H1 (cell line): ENCODE data around the gene MAGEC3. TPM values are rescaled to one million over a fixed set of nuclear protein-coding genes. Genes with fewer than 3 reads are reported as not detected.

Source experiments
- BACH1 ChIP-seq: IDR thresholded peaks from 2 replicates; pipeline ENCODE4 v1.6.1; 2012; ENCODE audit warnings: low read length, improper control_type of control experiment
- CBX8 ChIP-seq: fragments of 300-800, 300-1000 bp; sonication (generic); IDR thresholded peaks from 2 replicates; pipeline ENCODE4 v1.7.1; 2016; ENCODE audit warnings: low read depth, low read length, borderline replicate concordance
- CHD7 ChIP-seq: fragments of 300-600 bp; sonication (generic); IDR thresholded peaks from 2 replicates; pipeline ENCODE4 v1.7.1; 2012; ENCODE audit warnings: low read length, moderate library complexity, mild to moderate bottlenecking, inconsistent platforms; ENCODE audit not compliant: insufficient replicate concordance
- CTBP2 ChIP-seq: IDR thresholded peaks from 2 replicates; pipeline ENCODE4 v1.7.0; 2011; ENCODE audit warnings: borderline replicate concordance, mild to moderate bottlenecking, moderate library complexity, mixed read lengths, low read length; ENCODE audit not compliant: insufficient read depth, insufficient read length
- EZH2 ChIP-seq: fragments of 200-600 bp; sonication (generic); IDR thresholded peaks from 2 replicates; pipeline ENCODE4 v1.7.1; 2012; ENCODE audit warnings: low read depth, mild to moderate bottlenecking, moderate library complexity, low read length, inconsistent platforms; ENCODE audit not compliant: severe bottlenecking
- GTF2F1 ChIP-seq: IDR thresholded peaks from 2 replicates; pipeline ENCODE4 v1.6.1; 2012; ENCODE audit warnings: low read depth, low read length, improper control_type of control experiment, borderline replicate concordance
- MAFK ChIP-seq: IDR thresholded peaks from 2 replicates; pipeline ENCODE4 v1.6.1; 2012; ENCODE audit warnings: low read depth, mild to moderate bottlenecking, improper control_type of control experiment, low read length
- NRF1 ChIP-seq: IDR thresholded peaks from 2 replicates; pipeline ENCODE4 v1.6.1; 2011; ENCODE audit warnings: mild to moderate bottlenecking, low read depth, low read length, improper control_type of control experiment
- SAP30 ChIP-seq: fragments of 300-600 bp; sonication (generic); IDR thresholded peaks from 2 replicates; pipeline ENCODE4 v1.7.1; 2012; ENCODE audit warnings: low read length, moderate library complexity, mild to moderate bottlenecking, inconsistent platforms; ENCODE audit not compliant: insufficient read depth, insufficient replicate concordance
- YY1 ChIP-seq: IDR thresholded peaks from 2 replicates; pipeline ENCODE4 v1.6.1; 2011; ENCODE audit warnings: low read depth, mild to moderate bottlenecking, low read length
- polyA plus RNA-seq, 7 experiments: library from polyadenylated mRNA; depleted of rRNA in 3 of 7; stranded (reverse) in 5 of 7; unstranded in 2 of 7; fragments of >200 nt in 5 of 7; fragments of 200-250 nt in 2 of 7; gene quantifications; 1 replicate in 5 of 7; 2 replicates in 1 of 7; 4 replicates in 1 of 7; pipeline versions ENCODE4 v1.2.1 to v1.2.3, GENCODE V29; 2011 to 2013; ENCODE audit warnings: missing spikeins in 2 of 7, mixed read lengths in 2 of 7
- total RNA-seq: library from RNA; stranded (reverse); fragmentation: NEBNext Ultra II Directional; extraction: Animal tissue kit (Norgen Biotek cat#: 25700); gene quantifications from 2 replicates; pipeline ENCODE4 v1.2.1, GENCODE V29; 2021

Gene MAGEC3
- total and polyA plus RNA-seq, 2 of the 8 experiments (the other 6 are each of a cell fraction or from before 2014, with no cell fraction given), result not detected

GRCh38 chrX:141947350-141947749, 109.2 kb downstream of the MAGEC3 start (continued):
- TF ChIP-seq CHD7 (no peak), MAFK (no peak), GTF2F1 (no peak), SAP30 (no peak), YY1 (no peak), BACH1 (no peak), NRF1 (no peak), EZH2 (no peak), CBX8 (no peak), CTBP2 (no peak)
- TF ChIP-seq, all 59 proteins: peak for 0
